H1 (cell line): ENCODE results near the gene SFXN2. TPM values are rescaled to one million over a fixed set of nuclear protein-coding genes. Genes with fewer than 3 reads are reported as not detected.

Experiments
- HDAC2 ChIP-seq, 2 experiments: fragments of 300-600 bp in 1 of 2; sonication (generic) in 1 of 2; IDR thresholded peaks; 2 replicates each; pipeline ENCODE4 v1.6.1; 2011 to 2012; ENCODE audit warnings: low read depth in 2 of 2, low read length in 2 of 2, mild to moderate bottlenecking in 2 of 2, moderate library complexity in 2 of 2, borderline replicate concordance in 1 of 2, inconsistent platforms in 1 of 2
- KDM1A ChIP-seq: fragments of 200-600, 300-600 bp; sonication (generic); IDR thresholded peaks from 2 replicates; pipeline ENCODE4 v1.7.1; 2016; ENCODE audit warnings: mild to moderate bottlenecking, low read length, borderline replicate concordance
- SAP30 ChIP-seq: fragments of 300-600 bp; sonication (generic); IDR thresholded peaks from 2 replicates; pipeline ENCODE4 v1.7.1; 2012; ENCODE audit warnings: low read length, moderate library complexity, mild to moderate bottlenecking, inconsistent platforms; ENCODE audit not compliant: insufficient read depth, insufficient replicate concordance
- ZNF274 ChIP-seq: IDR thresholded peaks from 2 replicates; pipeline ENCODE4 v1.7.0; 2012; ENCODE audit warnings: low read length, borderline replicate concordance; ENCODE audit errors: extremely low read depth
- polyA plus RNA-seq, 7 experiments: library from polyadenylated mRNA; depleted of rRNA in 3 of 7; stranded (reverse) in 5 of 7; unstranded in 2 of 7; fragments of >200 nt in 5 of 7; fragments of 200-250 nt in 2 of 7; gene quantifications; 1 replicate in 5 of 7; 2 replicates in 1 of 7; 4 replicates in 1 of 7; pipeline versions ENCODE4 v1.2.1 to v1.2.3, GENCODE V29; 2011 to 2013; ENCODE audit warnings: missing spikeins in 2 of 7, mixed read lengths in 2 of 7
- total RNA-seq: library from RNA; stranded (reverse); fragmentation: NEBNext Ultra II Directional; extraction: Animal tissue kit (Norgen Biotek cat#: 25700); gene quantifications from 2 replicates; pipeline ENCODE4 v1.2.1, GENCODE V29; 2021

The SFXN2 gene
- total and polyA plus RNA-seq, 2 of the 8 experiments (the other 6 are each of a cell fraction or from before 2014, with no cell fraction given), result 20.5 to 23.5 TPM

DNA sequence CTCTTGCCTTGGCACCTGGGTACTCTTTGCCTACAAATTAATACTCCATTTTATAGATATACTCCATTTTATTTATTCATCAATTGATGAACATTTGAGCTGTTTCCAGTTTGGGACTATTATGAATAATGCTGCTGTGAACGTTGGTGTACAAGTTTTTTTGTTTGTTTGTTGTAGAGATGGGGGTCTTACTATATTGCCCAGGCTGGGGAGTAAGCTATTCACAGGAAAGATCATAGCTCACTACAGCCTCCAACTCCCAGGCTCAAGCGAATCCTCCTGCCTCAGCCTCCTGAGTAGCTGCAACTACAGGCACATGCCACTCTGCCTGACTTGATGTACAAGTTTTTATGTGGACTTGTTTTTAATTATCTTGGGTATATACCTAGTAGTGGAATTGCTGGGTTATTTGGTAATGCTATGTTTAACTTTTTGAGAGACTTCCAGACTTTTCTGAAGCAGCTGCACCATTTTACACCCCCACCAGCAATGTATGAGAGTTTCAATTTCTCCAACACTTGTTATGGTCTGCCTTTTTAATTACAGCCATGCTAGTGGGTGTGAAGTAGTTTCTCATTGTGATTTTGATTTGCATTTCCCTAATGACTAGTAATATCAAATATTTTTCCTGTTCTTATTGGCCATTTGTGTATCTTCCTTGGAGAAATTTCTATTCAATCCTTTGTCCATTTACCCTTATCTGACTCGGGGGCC lies 45.2 kb downstream of the SFXN2 start (continued):
- TF ChIP-seq HDAC2 (IDR thresholded peaks at IDR 0.05; ENCODE audit: borderline replicate concordance in 1 of 2, low read depth in 2 of 2, low read length in 2 of 2) (no peak), ZNF274 (no peak), SAP30 (no peak), KDM1A (no peak)
